GM03348 (cell line): ENCODE measurements around the gene DUOX1.
"Not testable (repeated sequence)": the region's sequence is repeated elsewhere in the genome, so short reads cannot be mapped to it uniquely, and the experiment has no call there.

Source experiments
- DNase-seq: peaks from one replicate; pipeline ENCODE4 v3.0.0; 2012; ENCODE audit warnings: low spot score

The DUOX1 gene

GRCh38 chr15:45129651-45130129, at the start of gene DUOX1, which contains the start of gene DUOXA1:
DUOX1 (plus strand) TSS chr15:45129994; CDS start chr15:45131967, 1,973 bp downstream.
DUOXA1 (minus strand) TSS chr15:45129879; CDS start chr15:45123014, 6,865 bp downstream.
- DNase-seq: peak; percentile 73

DNA sequence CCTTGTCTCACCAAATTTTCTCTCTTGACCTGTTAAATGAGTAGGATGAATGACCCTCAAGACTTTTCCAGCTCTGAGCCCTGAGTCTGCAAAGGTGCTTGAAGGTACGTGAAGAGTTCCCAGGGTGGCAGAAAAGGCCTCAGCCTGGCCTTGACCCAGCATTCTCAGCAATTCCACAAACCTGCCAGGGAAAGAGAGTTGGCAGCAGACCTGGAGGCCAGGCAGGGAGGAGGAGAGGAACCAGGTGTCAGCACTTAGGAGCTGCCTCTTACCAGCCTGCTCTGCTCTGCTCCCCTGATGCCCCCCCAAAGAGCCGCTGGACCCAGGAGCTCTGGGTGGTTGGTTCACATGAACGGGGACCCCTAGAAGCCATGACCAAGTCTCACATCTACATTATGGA, 49.2 kb upstream of the DUOX1 start:
- DNase-seq: not testable (repeated sequence)

GRCh38 chr15:45082412-45082811, 47.4 kb upstream of the DUOX1 start:
- DNase-seq: not testable (repeated sequence)

- no peak for DNase-seq
Observed at GRCh38 chr15:45083223-45083622, 46.6 kb upstream of the DUOX1 start.

GRCh38 chr15:45084163-45084562, 45.6 kb upstream of the DUOX1 start:
- DNase-seq: no peak

DNA sequence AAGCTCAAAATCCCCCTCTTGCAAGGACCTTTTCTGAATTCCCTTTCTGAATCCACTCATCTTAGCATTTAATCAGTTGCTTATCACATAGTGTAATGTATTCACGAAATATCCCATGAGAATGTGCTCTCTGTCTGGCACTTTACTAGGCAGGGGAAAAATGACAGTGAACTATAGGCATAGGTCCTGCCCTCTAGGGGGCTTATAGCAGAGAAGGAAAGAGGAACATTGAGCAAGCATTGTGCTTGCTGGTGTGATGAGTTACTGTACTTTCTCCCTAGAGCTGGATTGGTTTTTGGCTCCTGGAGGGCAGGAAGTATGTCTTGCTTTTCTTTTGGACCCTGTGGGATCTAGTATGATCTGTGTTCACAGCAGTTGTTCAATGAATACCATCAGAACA, 42.3 kb upstream of the DUOX1 start:
- DNase-seq: no peak

DNA sequence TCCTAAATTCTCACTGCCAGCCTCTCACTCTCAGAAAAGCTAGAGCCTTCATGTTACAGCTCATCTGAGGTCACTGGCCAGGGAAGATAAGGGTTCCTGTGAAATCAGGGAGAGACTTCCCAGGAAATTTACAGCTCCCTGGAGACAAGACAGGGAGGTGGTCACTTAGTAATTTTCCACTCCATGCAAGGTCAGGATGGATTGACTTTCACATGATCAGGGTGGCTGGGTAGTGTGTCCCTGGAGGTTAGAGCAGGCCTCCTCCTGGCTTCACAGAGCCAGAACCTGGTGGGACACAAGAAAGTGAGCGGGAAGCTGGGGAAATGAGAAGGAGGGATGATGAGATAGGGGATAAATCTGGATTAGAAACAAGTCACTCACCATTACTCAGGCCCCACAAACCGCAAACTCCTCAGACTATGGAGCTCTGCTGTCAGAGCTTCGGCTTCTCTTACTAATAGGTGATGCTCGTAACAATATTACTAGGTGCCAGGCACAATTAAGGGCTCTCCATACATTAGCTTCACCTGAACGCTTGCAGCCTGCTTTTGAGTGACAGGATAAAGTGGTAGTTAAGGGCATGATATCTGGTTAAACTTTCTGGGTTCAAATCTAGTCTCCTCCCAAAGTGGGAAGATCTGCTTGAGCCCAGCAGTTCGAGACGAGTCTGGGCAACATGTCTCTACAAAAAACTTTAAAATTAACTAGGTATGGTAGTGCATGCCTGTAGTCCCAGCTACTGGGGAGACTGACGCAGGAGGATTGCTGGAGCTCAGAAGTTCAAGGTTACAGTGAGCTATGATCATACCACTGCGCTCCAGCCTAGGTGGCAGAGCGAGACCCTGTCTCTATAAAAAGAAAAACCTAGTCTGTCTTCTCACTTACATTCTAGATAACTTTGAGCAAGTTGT, 40.7 kb upstream of the DUOX1 start:
- peak; percentile 6 for DNase-seq

DNA sequence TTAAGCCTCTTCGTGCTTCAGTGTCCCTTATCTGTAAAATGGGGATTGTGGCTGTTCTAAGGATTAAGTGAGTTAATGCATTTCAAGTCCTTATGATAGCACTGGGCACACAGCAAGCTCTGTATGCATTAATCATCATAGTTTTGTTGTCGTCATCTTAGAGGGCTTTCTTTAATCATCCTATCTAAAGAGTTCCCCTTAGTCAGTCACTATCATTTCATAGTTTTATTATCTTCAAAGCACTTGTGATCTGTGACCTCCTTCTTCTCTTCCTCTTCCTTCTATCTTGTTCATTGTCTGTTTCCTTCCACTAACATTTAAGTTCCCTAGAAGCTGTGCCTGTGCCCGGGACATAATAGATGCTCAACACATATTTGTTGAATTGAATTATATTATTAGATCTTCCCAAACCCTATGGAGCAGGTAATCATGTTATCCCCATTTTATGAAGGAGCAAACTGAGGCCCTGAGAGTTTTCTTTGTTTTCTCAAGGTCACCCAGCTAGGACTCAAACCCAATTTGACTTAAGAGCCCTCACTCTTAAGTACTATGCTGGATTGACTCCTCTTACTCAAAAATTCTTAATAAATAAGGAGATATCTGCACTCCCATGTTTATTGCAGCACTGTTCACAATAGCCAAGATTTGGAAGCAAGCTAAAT, 40.0 kb upstream of the DUOX1 start:
- DNase-seq: no peak

DNA sequence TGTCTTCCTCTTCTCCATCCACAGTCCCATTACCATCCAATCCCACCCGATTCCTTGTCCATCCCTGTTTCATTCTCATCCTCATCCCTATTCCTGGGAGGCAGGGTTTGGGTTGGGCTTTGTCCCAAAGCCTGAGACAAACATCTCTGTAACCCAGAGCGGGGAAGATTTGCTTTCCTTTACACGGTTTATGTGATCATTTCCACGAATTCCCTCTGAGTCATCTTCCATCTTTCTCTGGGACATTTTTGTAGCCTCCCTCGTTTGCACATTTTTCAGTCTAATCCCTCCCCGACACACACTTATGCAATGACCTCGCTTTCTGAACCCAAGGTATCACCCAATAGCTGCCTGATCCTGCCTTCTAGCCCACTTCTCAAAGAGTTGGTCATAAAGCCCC, 38.6 kb upstream of the DUOX1 start:
- DNase-seq: no peak

GRCh38 chr15:45091576-45091975, 38.2 kb upstream of the DUOX1 start:
- no peak for DNase-seq

DNA sequence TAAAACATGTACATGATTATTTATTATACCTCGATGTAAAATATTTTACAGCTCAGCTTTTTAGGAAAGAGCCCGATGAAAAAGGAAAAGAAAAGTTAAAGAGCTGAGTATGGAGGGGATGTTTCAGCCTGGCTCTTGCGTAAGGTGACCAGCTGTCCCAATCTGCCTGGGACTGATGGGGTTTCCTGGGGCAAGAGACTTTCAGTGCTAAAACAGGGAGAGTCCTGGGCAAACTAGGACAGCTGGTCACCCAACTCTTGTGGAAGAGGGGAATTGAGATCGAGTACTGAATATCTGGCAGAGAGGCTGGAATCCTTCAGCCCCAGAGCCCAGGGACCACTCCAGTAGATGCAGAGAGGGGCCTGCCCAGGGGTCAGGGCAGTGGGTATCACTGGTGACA, 36.8 kb upstream of the DUOX1 start:
- DNase-seq: no peak

DNA sequence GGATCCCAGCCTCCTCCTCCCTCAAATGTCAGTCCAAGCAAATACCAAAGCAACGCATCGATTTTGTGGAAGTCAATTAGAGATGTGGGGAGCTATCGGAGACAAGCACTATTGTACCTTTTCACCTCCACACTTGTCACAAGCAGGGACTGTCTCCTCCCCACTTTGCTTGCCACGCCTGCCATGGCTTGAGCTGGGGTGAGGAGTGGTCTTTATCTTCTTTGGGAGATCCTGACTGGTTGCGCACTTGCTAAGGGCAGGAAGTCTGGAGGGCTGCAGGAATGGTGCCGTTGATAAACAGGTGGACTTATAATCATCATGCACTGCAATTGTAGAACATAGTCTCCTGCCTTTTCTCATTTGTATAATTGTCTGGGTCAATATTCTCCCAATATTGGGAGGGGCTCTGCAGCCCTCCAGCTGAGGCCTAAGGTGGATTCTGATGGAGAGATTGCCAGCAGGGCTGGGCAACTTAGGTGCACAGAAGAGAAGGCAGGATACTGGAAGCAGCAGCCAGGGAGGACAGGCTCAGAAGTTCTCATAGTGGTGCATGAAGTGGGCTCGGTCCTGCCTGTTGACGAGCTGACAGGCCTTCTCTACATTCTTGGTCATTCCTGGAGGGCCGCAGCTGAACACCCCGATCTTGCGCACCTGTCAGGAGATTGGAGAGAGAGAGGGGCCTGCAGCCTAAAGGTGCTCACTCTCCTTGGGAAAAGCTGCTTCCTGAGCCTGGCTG, 36.0 kb upstream of the DUOX1 start:
- DNase-seq: no peak

DNA sequence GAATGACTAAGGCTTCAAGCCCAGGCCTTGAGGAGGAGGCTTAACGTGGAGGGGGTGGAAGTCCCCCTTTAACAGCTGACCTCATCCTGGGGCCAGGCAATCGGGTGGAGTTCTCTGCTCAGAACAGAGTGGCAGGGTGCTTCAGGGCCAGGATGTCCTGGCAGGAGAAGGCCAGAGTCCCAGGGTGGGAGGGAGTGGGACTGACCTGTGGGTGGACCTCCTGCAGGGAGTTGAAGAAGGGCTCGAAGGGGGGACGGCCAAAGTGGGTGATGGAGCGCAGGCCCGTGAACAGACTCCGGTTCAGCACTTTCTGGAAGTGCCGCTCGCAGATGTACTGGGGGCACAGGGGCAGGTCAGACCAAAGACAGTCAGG, 35.5 kb upstream of the DUOX1 start:
- DNase-seq: no peak

GRCh38 chr15:45095661-45096060, 34.1 kb upstream of the DUOX1 start:
- no peak for DNase-seq

- DNase-seq: no peak
Observed at GRCh38 chr15:45097466-45097865, 32.3 kb upstream of the DUOX1 start.

DNA sequence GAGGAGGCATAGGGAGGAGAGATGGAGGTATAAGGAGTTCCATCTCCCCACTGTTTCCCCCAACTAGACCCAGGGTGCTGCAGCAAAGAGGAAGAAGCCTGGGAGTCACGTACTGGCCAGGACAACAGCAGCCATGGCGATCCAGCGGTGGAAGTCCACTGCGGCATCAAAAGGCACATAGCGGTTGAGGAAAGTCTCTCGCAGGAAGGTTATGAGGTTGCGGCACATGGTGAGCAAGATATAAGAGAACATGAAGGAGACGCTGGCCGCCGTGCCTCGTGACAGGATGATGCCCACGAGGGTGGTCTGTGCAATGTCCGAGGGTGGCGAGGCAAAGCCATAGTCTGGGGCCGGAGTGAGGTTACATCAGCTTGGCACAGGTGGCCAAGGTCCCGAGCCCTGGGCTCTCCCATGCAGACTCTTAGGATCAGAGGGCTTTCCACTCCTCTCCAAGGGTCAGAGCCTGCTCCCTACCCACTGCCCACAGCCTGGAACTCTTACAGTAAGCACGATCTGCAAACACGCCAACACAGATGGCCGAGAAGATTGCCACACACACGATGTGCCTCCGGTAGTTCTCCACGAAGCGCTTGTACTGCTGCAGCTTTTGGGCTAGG, 30.1 kb upstream of the DUOX1 start:
- DNase-seq: no peak

DNA sequence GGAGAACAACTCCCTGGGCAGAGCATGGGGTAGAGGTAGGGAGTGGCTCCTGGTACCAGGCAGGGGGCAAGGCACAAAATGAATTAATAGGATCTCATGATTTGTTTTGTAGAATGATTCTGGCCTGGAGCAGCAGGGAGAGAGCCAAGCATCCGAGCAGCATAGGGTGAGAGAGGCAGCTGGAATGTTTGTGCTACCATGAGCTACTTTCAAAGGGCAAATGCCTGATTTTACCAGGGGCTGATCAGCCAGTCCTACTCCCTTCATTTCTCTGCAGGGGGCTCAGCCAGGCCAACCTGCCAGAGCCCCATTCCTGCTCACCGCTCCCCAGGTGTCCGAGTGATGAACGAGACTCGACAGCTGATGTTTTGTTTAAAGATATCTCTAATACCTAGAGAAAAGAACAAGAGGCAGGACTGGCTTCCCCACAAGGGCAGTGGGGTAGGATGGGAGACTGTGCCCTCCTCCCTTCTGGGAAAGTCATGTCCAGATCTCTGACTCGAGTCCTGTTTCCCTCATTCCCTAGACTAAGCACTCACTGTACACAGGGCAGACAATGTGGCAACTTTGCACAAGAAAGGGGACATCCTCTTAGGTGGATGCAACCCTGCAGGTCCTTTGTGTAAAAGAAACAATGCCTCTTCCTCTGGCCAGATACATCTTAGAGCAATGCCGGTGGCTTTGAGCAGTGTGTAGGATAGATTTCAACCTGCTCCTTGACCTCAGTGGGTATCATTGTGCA, 28.7 kb upstream of the DUOX1 start:
- DNase-seq: no peak

- DNase-seq: no peak
Observed at GRCh38 chr15:45101749-45102148, 28.0 kb upstream of the DUOX1 start.

- no peak for DNase-seq
Observed at GRCh38 chr15:45102226-45102625, 27.6 kb upstream of the DUOX1 start.

DNA sequence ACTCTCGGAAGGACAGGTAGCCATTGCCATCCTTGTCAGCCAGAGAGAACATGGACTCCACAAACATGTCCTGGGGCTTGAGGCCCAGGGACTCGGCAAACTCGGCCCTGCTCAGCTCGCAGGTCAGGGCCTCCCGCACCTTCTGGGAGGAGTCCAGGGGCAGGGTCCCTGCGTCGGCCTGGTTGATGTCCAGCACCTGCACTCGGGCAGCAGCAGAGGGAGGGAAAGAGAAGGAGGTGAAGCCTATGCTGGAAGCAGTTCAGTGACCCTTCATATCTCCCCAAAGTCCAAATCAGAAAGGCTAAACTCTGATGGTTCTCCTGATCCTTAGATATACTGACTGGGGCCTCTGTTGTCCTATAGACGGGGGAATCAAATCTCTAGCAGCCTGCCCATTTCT, 25.6 kb upstream of the DUOX1 start:
- not testable (repeated sequence) for DNase-seq

GRCh38 chr15:45105586-45105985, 24.2 kb upstream of the DUOX1 start:
- no peak for DNase-seq
